ENCODE data around the gene TPP2. TPM values are rescaled to one million over a fixed set of nuclear protein-coding genes. Genes with fewer than 3 reads are reported as not detected.

TPP2 gene
- total RNA-seq, 3 donors from 2014 or later: 37.6 to 44.0 (median 38.2) TPM

GRCh38 chr13:102620516-102620915 lies 23.7 kb downstream of the TPP2 start:
- TF ChIP-seq CTCF (IDR thresholded peaks at IDR 0.05): no peak
- intact Hi-C loops (cut with DNase I, micrococcal nuclease): no loop called here
- H3K4me3 ChIP-seq: no peak overlapping the region
- no peak for DNase-seq
- no peaks in the 10 kb centered on the region for H3K9me3 ChIP-seq
- no peaks in the 10 kb centered on the region for H3K4me1 ChIP-seq (ENCODE audit: low read depth)
- no peak for ATAC-seq
- no peaks in the 10 kb centered on the region for H3K36me3 ChIP-seq (ENCODE audit: low read depth)

- no peak for ATAC-seq
- no peaks in the 10 kb centered on the region for H3K36me3 ChIP-seq (ENCODE audit: low read depth)
- intact Hi-C loops (cut with DNase I, micrococcal nuclease): no loop called here
Observed at GRCh38 chr13:102626928-102627327, 30.1 kb downstream of the TPP2 start.

GRCh38 chr13:102628559-102628958 lies 31.8 kb downstream of the TPP2 start:
- no peaks in the 10 kb centered on the region for H3K4me1 ChIP-seq (ENCODE audit: low read depth)
- DNase-seq: no peak
- H3K9me3 ChIP-seq: no peaks in the 10 kb centered on the region
- intact Hi-C loops (cut with DNase I, micrococcal nuclease): no loop called here
- TF ChIP-seq CTCF (IDR thresholded peaks at IDR 0.05): no peak
- no peaks in the 10 kb centered on the region for H3K36me3 ChIP-seq (ENCODE audit: low read depth)
- H3K4me3 ChIP-seq: no peak overlapping the region
- no peak for ATAC-seq

More at GRCh38 chr13:102626928-102627327, 30.1 kb downstream of the TPP2 start:
- no peak overlapping the region for H3K4me3 ChIP-seq
- no peaks in the 10 kb centered on the region for H3K9me3 ChIP-seq
- H3K4me1 ChIP-seq (ENCODE audit: low read depth): no peaks in the 10 kb centered on the region
- TF ChIP-seq CTCF (IDR thresholded peaks at IDR 0.05): no peak
- no peak for DNase-seq

GRCh38 chr13:102631198-102631597 lies 34.4 kb downstream of the TPP2 start:
- H3K9me3 ChIP-seq: no peaks in the 10 kb centered on the region
- DNase-seq (no peak), ATAC-seq (no peak)
- intact Hi-C loops (cut with DNase I, micrococcal nuclease): no loop called here
- no peak for TF ChIP-seq CTCF (IDR thresholded peaks at IDR 0.05)
- H3K36me3 ChIP-seq (ENCODE audit: low read depth): no peaks in the 10 kb centered on the region
- no peak overlapping the region for H3K4me3 ChIP-seq
- no peaks in the 10 kb centered on the region for H3K4me1 ChIP-seq (ENCODE audit: low read depth)

- H3K4me3 ChIP-seq: no peak overlapping the region
- intact Hi-C loops (cut with DNase I, micrococcal nuclease): no loop called here
- no peaks in the 10 kb centered on the region for H3K4me1 ChIP-seq (ENCODE audit: low read depth)
- TF ChIP-seq CTCF (IDR thresholded peaks at IDR 0.05): no peak
- H3K36me3 ChIP-seq (ENCODE audit: low read depth): peaks cover 5% of the 10 kb centered on the region
- no peak for ATAC-seq
- no peaks in the 10 kb centered on the region for H3K9me3 ChIP-seq
- DNase-seq: no peak
Observed at GRCh38 chr13:102638741-102639140, 42.0 kb downstream of the TPP2 start.

- no peak for DNase-seq
- intact Hi-C loops (cut with DNase I, micrococcal nuclease): no loop called here
- H3K4me1 ChIP-seq (ENCODE audit: low read depth): no peaks in the 10 kb centered on the region
- H3K36me3 ChIP-seq (ENCODE audit: low read depth): peaks cover 4% of the 10 kb centered on the region
- ATAC-seq: no peak
- H3K4me3 ChIP-seq: no peak overlapping the region
- TF ChIP-seq CTCF (IDR thresholded peaks at IDR 0.05): no peak
- no peaks in the 10 kb centered on the region for H3K9me3 ChIP-seq
Observed at GRCh38 chr13:102642029-102642428, 45.2 kb downstream of the TPP2 start.
